ENCODE results near the gene ILK.

Gene ILK

DNA sequence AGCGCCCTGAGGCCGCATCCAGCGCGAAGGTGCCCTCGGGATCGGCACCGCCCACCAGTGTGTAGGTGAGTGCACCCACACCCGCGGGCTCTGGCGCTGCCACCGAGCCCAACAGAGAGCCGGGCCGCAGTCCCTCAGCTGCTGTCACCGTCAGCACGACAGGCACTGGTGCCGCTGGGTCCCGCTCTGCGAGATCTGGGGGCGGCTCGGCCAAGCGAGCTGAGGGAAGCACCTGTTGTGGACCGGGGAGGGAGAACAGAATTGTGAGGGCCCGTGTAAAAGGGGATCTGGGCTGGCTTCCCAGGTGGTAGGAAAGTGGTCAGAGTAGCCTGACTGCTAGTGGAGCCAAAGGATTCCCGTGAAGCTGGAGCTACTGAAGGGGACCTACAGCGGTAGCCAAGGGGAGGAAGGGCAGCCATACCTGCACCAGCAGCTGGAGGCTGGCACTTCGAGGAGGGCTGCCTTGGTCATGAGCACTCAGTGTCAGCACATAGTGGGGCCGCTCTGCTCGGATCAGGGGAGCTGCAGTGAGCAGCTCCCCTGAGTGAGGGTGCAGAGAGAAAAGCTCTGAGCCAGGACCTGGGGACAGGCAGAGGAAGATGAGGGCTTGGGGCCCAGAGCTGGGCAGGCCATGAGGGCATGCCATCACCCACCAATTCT, 27.2 kb downstream of the ILK start:
- no peak for DNase-seq (ENCODE audit: extremely low spot score)
- ChIA-PET POLR2A (interaction anchor here (0.9 kb wide), 1 partner anchor 19 kb away, joined by 3 read pairs; the partner anchor contains the start of gene TAF10), CTCF (interaction anchor here (0.9 to 1.8 kb wide), 5 partner anchors 10 to 38 kb away, joined by 3 to 8 read pairs (median 4); partner anchors contain the start of gene TPP1)
- TF ChIP-seq, protein P1, sequence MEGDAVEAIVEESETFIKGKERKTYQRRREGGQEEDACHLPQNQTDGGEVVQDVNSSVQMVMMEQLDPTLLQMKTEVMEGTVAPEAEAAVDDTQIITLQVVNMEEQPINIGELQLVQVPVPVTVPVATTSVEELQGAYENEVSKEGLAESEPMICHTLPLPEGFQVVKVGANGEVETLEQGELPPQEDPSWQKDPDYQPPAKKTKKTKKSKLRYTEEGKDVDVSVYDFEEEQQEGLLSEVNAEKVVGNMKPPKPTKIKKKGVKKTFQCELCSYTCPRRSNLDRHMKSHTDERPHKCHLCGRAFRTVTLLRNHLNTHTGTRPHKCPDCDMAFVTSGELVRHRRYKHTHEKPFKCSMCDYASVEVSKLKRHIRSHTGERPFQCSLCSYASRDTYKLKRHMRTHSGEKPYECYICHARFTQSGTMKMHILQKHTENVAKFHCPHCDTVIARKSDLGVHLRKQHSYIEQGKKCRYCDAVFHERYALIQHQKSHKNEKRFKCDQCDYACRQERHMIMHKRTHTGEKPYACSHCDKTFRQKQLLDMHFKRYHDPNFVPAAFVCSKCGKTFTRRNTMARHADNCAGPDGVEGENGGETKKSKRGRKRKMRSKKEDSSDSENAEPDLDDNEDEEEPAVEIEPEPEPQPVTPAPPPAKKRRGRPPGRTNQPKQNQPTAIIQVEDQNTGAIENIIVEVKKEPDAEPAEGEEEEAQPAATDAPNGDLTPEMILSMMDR (IDR thresholded peaks at IDR 0.05; ENCODE audit: control extremely low read depth, extremely low read depth, low read depth, missing control alignments) = no peak

DNA sequence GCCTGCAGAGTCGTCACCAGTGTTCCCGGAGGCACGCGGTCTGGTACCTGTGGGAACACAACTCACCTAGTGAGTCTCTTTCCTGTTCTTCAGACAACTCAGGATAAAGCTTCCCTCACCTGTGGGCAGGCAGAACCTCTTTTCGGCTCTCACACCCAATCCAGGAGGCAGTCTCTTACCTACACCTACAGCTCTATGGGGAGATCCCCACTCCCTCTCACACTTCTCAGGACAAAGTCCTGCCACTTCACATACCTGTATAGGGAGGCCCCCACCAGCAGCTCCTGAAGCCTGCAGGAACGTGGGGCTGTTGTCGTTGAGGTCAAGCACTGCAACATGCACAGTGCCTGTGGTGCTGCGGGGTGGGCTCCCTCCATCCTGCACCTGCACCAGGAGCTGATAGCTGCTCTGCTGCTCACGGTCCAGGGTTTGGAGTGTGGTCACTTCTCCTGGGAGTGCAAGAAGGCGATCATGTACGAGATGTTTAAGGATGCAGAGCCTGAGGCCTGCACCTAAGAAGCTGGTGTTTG, 27.9 kb downstream of the ILK start:
- CTCF ChIA-PET = interaction anchor here (0.9 to 1.8 kb wide), 7 partner anchors 8 to 104 kb away, joined by 3 to 8 read pairs (median 3); partner anchors contain the start of gene TPP1

DNA sequence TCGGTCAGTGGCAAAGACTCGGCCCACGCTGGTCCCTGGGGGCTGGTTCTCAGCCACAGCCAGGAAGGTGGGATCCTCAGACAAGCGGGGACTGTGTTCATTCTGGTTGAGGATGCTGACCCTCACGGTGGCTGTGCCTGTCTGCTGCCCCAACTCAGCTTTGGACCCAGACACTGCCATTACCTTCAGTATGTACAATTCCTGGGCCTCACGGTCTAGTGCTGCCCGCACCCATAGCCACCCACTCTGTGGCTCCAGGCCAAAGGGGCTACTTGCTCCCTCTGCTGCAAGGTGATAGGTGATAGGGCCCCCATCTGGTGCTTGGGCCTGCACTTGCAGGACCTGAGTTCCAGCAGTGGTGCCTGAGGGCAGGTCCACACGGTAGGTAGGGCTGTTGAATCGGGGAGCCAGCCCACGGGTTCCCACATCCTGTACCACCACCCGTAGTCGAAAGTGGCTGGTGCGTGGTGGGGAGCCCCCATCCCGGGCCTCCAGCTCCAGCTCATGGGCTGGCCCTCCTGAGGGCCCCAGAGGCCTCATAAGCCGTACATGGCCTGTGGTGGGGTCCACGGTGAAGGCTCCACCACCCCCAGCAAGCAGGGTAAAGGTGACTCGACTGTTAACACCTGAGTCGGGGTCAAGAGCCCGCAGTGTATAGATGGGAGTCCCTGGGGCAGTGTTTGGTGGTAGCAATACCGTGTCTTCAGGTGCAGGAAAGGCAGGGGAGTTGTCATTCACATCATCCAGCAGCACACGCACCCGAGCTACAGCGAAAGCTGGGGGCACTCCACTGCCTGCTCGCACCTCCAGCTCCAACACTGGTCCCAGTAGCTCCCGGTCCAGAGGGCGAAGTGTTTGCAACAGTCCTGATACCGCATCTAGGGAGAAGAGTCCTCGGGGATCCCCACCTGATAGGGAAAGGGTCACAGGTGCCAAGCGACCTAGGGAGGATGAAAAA, 28.8 kb downstream of the ILK start:
- CTCF ChIA-PET = interaction anchor here (0.9 to 1.2 kb wide), 5 partner anchors 9 to 253 kb away, joined by 3 read pairs; partner anchors contain the start of gene TPP1
- no peak for DNase-seq (ENCODE audit: extremely low spot score)
- TF ChIP-seq, protein P1 (IDR thresholded peaks at IDR 0.05; ENCODE audit: control extremely low read depth, extremely low read depth, low read depth, missing control alignments) = no peak
- POLR2A ChIA-PET = no interaction called here

More for the DNA sequence above, 27.9 kb downstream of the ILK start:
- no peak for DNase-seq (ENCODE audit: extremely low spot score)
- TF ChIP-seq, protein P1 (IDR thresholded peaks at IDR 0.05; ENCODE audit: control extremely low read depth, extremely low read depth, low read depth, missing control alignments) = no peak
- POLR2A ChIA-PET = interaction anchor here (0.9 kb wide), 1 partner anchor 20 kb away, joined by 3 read pairs; the partner anchor contains the start of gene TAF10

GRCh38 chr11:6633422-6634408, 30.1 kb downstream of the ILK start:
- POLR2A ChIA-PET = no interaction called here
- TF ChIP-seq, protein P1 (IDR thresholded peaks at IDR 0.05; ENCODE audit: control extremely low read depth, extremely low read depth, low read depth, missing control alignments) = no peak
- CTCF ChIA-PET = no interaction called here
- DNase-seq (ENCODE audit: extremely low spot score) = no peak

- POLR2A ChIA-PET = no interaction called here
- no peak for DNase-seq (ENCODE audit: extremely low spot score)
- CTCF ChIA-PET = interaction anchor here (1.2 kb wide), 1 partner anchor 104 kb away, joined by 3 read pairs; no protein-coding TSS in a partner anchor
- TF ChIP-seq, protein P1 (IDR thresholded peaks at IDR 0.05; ENCODE audit: control extremely low read depth, extremely low read depth, low read depth, missing control alignments) = no peak
Observed at GRCh38 chr11:6634534-6634933, 31.0 kb downstream of the ILK start.
